ENCODE measurements around the gene TMEM205.
"Not testable (repeated sequence)": the region's sequence is repeated elsewhere in the genome, so short reads cannot be mapped to it uniquely, and the experiment has no call there.

TMEM205 gene

GRCh38 chr19:11335449-11336146 is 10.5 kb downstream of the TMEM205 start:
- TF ChIP-seq CTCF (IDR thresholded peaks at IDR 0.05; ENCODE audit: low read depth, low read length), result no peak

GRCh38 chr19:11333838-11334237 is 12.2 kb downstream of the TMEM205 start:
- H3K4me3 ChIP-seq (ENCODE audit: low read depth, low read length), result not testable (repeated sequence)

More at GRCh38 chr19:11335449-11336146, 10.5 kb downstream of the TMEM205 start:
- no peak overlapping the region for H3K4me3 ChIP-seq (ENCODE audit: low read depth, low read length)

- H3K4me3 ChIP-seq (ENCODE audit: low read depth, low read length), result no peak overlapping the region
- no peak for TF ChIP-seq CTCF (IDR thresholded peaks at IDR 0.05; ENCODE audit: low read depth, low read length)
Observed at GRCh38 chr19:11332822-11333221, 13.2 kb downstream of the TMEM205 start.

- no peak for TF ChIP-seq CTCF (IDR thresholded peaks at IDR 0.05; ENCODE audit: low read depth, low read length)
- H3K4me3 ChIP-seq (ENCODE audit: low read depth, low read length), result no peak overlapping the region
Observed at GRCh38 chr19:11331502-11331901, 14.6 kb downstream of the TMEM205 start.

GRCh38 chr19:11330127-11330526 is 15.9 kb downstream of the TMEM205 start:
- H3K4me3 ChIP-seq (ENCODE audit: low read depth, low read length), result no peak overlapping the region
- no peak for TF ChIP-seq CTCF (IDR thresholded peaks at IDR 0.05; ENCODE audit: low read depth, low read length)

GRCh38 chr19:11325544-11325943 is 20.5 kb downstream of the TMEM205 start:
- no peak overlapping the region for H3K4me3 ChIP-seq (ENCODE audit: low read depth, low read length)
- no peak for TF ChIP-seq CTCF (IDR thresholded peaks at IDR 0.05; ENCODE audit: low read depth, low read length)

GRCh38 chr19:11324748-11325389 is 21.2 kb downstream of the TMEM205 start:
- TF ChIP-seq CTCF (IDR thresholded peaks at IDR 0.05; ENCODE audit: low read depth, low read length), result no peak
- H3K4me3 ChIP-seq (ENCODE audit: low read depth, low read length), result no peak overlapping the region

All from WI38 (cell line).